Heart left ventricle (tissue), 13 donors: ENCODE results near the gene BICD2.

Source experiments
- CTCF ChIP-seq, 12 donors: fragments of 200-600 bp; sonication (generic) in 4 of 12; IDR thresholded peaks; one replicate each; pipeline versions ENCODE4 v1.5.0 to v1.8.0; 2018 to 2022; ENCODE audit warnings: antibody characterized with exemption in 12 of 12, mild to moderate bottlenecking in 5 of 12
- POLR2A ChIP-seq, 2 donors: fragments of 450-650 bp; IDR thresholded peaks; one replicate each; pipeline ENCODE4 v1.6.1; 2017; ENCODE audit warnings: antibody characterized with exemption in 2 of 2, mild to moderate bottlenecking in 2 of 2, moderate library complexity in 2 of 2
- donor health status: ischemic (EF 13 %, LVEDD 7.1; RV severe dilation, severe dysfunction).
- donor health status: DM: no; HTN: yes; CAD: no.
- donor health status: DM: no; HTN: no; CAD: no.
- donor health status: ischemic (EF 25% LVEDD 6.9; RV normal size, moderate dysfunction).
- donor health status: ischemic (EF 25% LVEDD 5.7; RV mildly dilated, moderate dysfunction).
- donor health status: ischemic (EF 35%, LVEDD 5.7; RV mildly dilated, moderate dysfunction).
- donor health status: nonischemic (EF 11% LVEDD 7.7; RV severe dilation, severe dysfunction).
- donor health status: DM: yes; HTN: yes; CAD: no.
- donor health status: PGD.
- donor health status: ischemic (EF 29% LVEDD 5.4; RV normal size, mild dysfunction).
- donor health status: nonischemic (EF 23%, LVEDD 6.1; RV moderate dilation, normal function).

- TF ChIP-seq POLR2A (IDR thresholded peaks at IDR 0.05) (no peak), CTCF (IDR thresholded peaks at IDR 0.05) (no peak)
Observed at GRCh38 chr9:92725766-92726165, 38.9 kb downstream of the BICD2 start.
